Stimulated activated CD8-positive, alpha-beta memory T cell treated with anti-CD3 and anti-CD28 coated beads, Interleukin-12 subunit alpha, Interleukin-12 subunit beta, amount 100 ng/mL, for 4 hours (primary cell): ENCODE data around the gene ZNF175.
A peak's percentile ranks its signal among the peaks of the same experiment; 100 is the strongest.

Experiments used
- DNase-seq: peaks from one replicate; pipeline ENCODE4 v3.0.0-alpha.2; 2020; ENCODE audit warnings: low read depth

The ZNF175 gene

GRCh38 chr19:51570962-51571575 is at the start of gene ZNF175:
Gene ZNF175 (plus strand): TSS chr19:51571283. CDS start chr19:51573330, 2,047 bp downstream.
- peak; percentile 73 for DNase-seq

- no peak for DNase-seq
These were observed 49.7 kb upstream of the ZNF175 start for GRCh38 chr19:51521357-51521756.

- no peak for DNase-seq
These were observed 49.3 kb upstream of the ZNF175 start for GRCh38 chr19:51521781-51522180.

GRCh38 chr19:51524666-51525264 is 46.3 kb upstream of the ZNF175 start:
- no peak for DNase-seq

- no peak for DNase-seq
These were observed 45.4 kb upstream of the ZNF175 start for GRCh38 chr19:51525651-51526050.

- DNase-seq = no peak
These were observed 41.8 kb upstream of the ZNF175 start for GRCh38 chr19:51529301-51529700.

GRCh38 chr19:51530616-51531015 is 40.5 kb upstream of the ZNF175 start:
- DNase-seq = no peak

- DNase-seq = no peak
These were observed 39.5 kb upstream of the ZNF175 start, which contains the start of gene SIGLEC6 for GRCh38 chr19:51531349-51532315. Gene SIGLEC6 (minus strand): TSS chr19:51531670. CDS start chr19:51531648, 22 bp downstream.

- DNase-seq = no peak
These were observed 35.5 kb upstream of the ZNF175 start for GRCh38 chr19:51535535-51535934.

GRCh38 chr19:51539821-51540366 is 31.2 kb upstream of the ZNF175 start:
- no peak for DNase-seq

GRCh38 chr19:51541458-51542357 is 29.4 kb upstream of the ZNF175 start:
- no peak for DNase-seq

GRCh38 chr19:51542699-51543098 is 28.4 kb upstream of the ZNF175 start:
- no peak for DNase-seq

- DNase-seq = no peak
These were observed 27.0 kb upstream of the ZNF175 start for GRCh38 chr19:51544038-51544437.

GRCh38 chr19:51546107-51546649 is 24.9 kb upstream of the ZNF175 start:
- no peak for DNase-seq

- no peak for DNase-seq
These were observed 24.3 kb upstream of the ZNF175 start for GRCh38 chr19:51546650-51547396.

GRCh38 chr19:51547397-51548212 is 23.5 kb upstream of the ZNF175 start:
- DNase-seq = no peak

- no peak for DNase-seq
These were observed 22.9 kb upstream of the ZNF175 start for GRCh38 chr19:51548213-51548651.

GRCh38 chr19:51548891-51549305 is 22.2 kb upstream of the ZNF175 start:
- no peak for DNase-seq
